ENCODE data around the gene MAMDC4.
"Not testable (repeated sequence)": the region's sequence is repeated elsewhere in the genome, so short reads cannot be mapped to it uniquely, and the experiment has no call there.

Gene MAMDC4

DNA sequence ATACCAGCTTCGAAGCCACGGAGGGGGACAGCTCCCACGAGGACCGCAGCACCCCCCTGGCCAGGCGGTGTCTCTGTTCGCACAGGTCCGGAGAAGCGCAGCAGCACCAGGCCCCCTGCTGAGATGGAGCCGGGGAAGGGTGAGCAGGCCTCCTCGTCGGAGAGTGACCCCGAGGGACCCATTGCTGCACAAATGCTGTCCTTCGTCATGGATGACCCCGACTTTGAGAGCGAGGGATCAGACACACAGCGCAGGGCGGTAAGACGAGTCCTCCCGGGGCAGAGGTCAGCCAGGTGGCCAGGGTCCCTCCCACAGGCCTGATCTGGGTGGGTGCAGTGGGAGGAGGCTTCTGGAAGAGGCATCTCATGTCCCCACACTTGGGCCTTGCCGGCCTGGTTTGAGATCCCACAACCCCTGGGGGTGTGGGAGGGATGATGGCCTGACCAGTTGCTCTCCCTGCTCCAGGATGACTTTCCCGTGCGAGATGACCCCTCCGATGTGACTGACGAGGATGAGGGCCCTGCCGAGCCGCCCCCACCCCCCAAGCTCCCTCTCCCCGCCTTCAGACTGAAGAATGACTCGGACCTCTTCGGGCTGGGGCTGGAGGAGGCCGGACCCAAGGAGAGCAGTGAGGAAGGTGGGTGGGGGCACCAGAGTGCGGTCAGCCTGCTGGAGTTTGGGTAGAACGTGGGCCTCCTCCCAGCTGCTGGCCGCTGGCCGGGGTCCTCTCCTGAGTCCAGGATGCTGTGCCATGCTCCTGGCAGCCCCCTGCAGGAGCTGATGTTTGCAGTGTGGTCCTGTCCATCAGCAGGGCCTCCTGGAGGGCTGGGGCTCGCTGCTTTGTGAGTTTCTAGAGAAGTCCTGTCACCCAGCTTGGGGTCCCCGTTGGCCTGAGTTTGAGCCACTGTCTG, 12.7 kb upstream of the MAMDC4 start:
- no peak for DNase-seq

DNA sequence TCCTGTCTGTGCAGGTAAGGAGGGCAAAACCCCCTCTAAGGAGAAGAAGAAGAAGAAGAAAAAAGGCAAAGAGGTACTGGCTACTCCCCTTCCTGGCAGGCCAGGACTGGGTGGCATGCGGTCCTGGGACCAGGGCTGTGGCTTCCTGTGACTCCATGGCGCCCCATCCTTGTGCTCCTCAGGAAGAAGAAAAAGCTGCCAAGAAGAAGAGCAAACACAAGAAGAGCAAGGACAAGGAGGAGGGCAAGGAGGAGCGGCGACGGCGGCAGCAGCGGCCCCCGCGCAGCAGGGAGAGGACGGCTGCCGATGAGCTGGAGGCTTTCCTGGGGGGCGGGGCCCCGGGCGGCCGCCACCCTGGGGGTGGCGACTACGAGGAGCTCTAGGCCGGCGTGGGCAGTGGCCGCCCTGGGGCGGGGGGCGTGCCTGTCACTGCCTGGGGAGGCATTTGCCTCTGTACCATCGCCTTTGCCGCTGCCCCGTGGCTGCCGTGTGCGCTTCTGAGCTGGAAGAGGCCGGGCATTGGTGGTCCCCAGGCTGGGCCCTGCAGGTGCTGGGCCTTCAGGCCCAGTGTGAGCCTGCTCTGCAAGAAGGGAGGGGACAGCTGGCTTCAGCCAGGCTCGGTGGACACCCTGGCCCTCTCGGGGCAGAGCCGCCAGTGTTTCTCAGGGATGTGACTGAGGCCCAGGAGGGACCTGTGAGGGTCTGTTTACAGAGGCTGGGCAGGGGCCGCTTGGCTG, 11.8 kb upstream of the MAMDC4 start:
- no peak for DNase-seq

GRCh38 chr9:136840877-136841645, 11.1 kb upstream of the MAMDC4 start:
- DNase-seq: no peak

DNA sequence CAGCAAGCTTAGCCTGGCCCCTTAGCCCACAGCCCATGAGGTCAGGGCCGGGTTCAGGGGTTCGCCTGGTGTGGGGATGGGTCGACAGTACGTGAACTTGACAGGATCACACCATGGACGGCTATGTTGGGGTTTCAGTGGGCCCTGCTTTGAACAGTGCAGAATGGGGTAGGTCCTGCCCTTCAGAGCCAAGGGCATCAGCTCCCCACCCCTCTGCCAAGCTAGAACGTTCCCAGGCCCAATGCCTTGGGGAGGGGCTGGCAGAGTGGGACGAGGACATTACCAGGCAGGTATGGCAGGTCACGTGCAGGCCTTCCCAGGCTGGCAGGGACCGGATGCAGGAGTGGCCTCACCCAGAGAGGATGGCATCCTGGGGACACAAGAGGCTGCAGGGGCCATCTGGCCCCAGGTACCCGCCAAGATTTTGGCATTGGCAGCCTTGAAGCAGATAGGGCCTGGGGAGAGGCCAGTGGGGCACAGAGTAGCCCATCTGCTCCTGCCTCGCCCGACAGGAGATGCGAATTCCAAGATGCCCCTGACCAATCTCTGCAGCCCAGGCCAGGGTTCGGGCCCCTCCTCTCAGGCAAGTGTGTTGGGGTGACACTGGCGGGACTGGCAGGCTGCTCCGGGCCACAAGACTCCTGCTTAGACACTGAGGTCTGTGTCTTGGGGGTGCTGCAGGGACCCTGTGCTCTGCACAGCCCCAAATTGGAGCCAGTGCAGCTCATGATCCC, 10.3 kb upstream of the MAMDC4 start:
- not testable (repeated sequence) for DNase-seq

- DNase-seq: peak; percentile 76
These were observed 9.7 kb upstream of the MAMDC4 start, which contains the start of gene AJM1 for GRCh38 chr9:136842380-136842948. Gene AJM1, plus strand, starts transcription at chr9:136842478. Its CDS starts 1,937 bp downstream, at chr9:136844415.

GRCh38 chr9:136843159-136843800, 8.9 kb upstream of the MAMDC4 start:
- not testable (repeated sequence) for DNase-seq

DNA sequence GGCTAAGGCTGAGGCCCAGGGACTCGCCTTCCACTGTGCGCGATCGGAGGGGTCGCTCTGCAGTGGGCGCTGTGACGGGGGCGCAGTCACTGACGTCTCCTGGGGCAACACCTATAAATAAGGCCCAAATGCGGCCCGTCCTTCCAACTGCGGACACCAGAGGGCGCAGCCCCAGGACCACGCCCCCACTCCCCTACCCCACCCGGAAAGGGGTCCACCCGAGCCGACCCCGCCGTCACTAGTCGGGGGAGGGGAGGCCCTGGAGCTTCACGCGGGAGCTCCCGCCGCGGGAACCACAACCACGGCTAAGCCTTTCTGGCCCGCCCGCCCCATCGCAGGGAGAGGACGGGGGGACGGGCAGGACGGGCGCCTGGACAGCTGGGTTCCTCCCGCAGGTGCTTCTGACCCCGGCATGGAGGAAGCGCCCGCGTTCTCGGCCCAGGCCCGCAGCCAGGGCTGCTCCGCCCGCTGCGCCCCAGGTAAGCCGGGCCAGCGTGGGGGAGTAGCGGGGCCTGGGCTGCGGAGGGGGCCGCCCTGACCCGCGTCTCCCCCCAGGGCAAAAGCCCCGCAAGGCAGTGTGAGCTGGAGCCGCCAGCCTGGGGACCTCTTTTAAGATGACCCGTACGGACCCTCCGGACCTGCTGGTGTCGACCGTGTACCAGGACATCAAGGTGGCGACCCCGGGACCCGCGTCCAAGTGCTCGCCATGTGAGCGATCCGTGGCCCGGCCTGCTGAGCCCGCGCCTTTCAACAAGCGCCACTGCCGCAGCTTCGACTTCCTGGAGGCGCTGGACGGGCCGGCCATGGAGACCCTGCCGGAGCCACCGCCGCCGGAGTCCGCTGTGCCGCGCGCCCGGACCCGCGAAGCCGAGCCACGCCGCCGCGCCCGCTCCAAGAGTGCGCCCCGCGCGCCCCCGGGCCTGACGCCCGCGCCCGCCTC, 8.1 kb upstream of the MAMDC4 start:
- peak; percentile 65 for DNase-seq

GRCh38 chr9:136844761-136845464, 7.2 kb upstream of the MAMDC4 start:
- no peak for DNase-seq

GRCh38 chr9:136845465-136846260, 6.5 kb upstream of the MAMDC4 start:
- DNase-seq: no peak

- no peak for DNase-seq
These were observed 5.6 kb upstream of the MAMDC4 start for GRCh38 chr9:136846376-136847087.

DNA sequence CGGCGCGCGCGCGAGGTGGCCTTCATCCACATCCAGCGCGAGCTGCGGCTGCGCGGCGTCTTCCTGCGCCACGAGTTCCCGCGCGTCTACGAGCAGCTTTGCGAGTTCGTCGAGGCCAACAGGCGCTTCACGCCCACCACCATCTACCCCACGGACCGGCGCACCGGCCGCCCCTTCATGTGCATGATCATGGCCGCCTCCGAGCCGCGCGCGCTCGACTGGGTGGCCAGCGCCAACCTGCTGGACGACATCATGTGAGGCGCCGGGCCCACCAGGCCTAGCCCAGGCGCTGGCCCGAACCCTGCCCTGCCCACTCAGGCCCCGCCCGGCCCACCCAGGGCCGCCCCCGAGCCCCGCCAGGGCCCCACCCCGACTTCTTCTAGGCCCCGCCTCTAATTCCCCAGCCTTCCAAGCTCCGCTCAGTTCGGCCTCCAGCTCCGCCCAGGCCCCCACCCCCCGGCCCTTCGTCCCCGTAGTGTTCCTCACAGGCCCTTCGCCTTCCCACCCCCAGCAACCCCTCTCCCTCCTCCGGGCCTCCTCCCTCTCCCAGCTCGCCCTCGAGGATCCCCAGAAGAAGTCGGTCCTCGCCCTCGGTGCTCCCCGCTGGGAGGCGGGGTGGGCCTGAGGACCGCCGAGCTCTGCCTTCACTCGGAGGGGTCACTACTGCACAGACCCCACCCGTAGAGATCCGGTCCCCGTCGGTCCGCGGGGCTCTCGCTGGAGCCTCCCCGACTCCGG, 4.9 kb upstream of the MAMDC4 start:
- no peak for DNase-seq

DNA sequence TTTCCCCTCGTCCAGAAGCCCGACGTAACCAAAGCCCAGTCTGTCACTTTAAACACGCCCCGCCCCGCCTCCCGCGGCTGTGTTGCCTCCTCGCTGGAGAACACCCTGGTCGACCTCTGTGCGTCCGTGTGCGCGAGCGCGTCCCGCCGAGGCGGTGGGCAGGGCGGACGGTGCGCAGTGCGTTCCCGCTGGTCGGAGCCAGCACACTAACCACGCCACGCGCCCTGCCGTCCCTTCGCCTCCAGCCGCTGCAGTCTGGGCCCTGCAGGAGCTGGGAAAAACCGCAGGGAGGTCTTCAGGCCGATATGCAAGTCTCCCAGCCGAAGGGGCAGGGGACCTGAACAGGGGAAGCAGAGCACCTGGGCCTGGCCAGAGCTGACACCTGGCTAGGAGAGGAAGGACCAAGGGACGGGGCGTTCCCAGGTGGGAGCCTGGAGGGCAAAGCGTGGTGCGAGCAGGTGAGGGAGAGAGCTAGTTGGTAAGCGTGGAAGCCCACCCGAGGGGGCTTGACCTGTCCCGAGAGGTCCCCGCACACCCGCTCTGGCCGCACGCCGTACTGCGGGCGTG, 4.2 kb upstream of the MAMDC4 start:
- peak; percentile 74 for DNase-seq

DNA sequence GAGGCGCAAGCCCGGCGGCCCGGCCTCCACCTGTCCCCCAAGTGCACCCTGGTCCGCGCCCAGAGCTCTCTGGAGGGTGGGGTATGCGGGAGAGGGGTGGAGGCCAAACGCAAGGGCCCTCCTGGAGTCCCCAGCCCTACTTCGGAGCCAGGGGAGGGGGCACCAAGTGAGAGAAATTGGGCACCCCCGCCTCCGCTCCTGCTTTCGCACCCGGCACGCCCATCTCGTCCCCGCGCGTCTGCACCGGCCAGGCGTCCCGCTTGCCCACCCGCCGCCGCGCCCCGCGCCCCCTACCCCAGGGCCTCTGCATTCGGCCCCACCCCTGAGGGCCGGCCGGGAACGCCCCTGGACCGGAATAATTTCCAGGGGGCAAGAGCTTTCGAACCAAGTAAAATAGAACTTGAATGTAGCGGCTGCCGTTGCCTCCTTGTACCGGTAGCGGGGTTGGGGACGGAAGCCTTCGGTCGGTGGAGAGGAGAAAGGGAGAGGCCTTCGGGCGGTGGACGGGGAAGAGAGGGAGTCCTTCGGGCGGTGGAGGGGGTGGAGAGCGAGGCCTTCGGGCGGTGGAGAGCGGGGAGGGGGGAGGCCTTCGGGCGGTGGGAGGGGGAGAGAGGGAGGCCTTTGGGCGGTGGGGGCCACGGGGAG, 3.6 kb upstream of the MAMDC4 start:
- peak; percentile 36 for DNase-seq

DNA sequence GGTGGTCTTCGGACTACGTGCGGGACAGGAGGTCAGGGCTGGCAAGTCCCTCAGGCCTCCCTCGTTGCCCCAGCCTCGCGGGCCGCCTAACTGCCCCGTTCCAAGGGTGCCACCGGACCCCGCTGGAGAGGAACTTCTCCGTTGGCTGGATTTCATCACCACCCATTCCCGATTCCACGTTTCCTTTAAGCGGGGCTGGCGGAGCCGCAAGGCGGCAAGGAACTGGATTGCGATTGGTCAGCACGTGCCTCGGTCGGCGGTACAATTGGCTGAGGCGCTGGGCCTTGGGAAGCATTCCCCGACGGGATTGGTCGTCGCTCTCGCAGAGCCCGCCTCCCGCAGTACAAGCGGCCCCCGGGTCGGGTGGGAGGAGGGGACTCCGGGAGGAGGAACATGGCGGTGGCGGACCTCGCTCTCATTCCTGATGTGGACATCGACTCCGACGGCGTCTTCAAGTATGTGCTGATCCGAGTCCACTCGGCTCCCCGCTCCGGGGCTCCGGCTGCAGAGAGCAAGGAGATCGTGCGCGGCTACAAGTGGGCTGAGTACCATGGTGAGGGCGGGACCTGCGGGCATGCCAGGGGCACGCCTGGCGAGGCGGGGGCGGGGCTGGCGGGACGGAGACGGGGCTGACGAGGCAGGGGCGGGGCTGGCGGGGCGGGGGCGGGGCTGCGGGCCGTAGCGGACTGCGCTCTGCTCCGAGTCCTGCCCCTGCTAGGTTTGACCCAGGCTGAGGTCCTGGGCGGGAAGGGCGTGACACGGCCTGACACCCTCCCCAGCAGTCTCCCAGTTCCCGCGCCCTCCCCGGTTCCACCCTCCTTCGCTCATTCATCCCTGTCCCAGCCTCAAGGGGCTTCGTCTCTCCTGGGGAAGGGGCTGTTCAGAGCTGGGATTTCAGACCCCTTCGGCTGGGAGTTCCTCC, 2.8 kb upstream of the MAMDC4 start, which contains the start of gene PHPT1:
Gene PHPT1, plus strand, starts transcription at position 372 of the 922 bp plus-strand sequence. Its CDS starts 22 bp downstream, at position 394.
- DNase-seq: peak; percentile 94

Measured in stimulated activated CD4-positive, alpha-beta T cell treated with anti-CD3 and anti-CD28 coated beads, Interleukin-12 subunit alpha, Interleukin-12 subunit beta, amount 100 ng/mL, for 4 hours (primary cell).